BE2C (cell line): ENCODE data around the gene HS1BP3.

Experiments
- DNase-seq: peaks from one replicate; pipeline ENCODE4 v3.0.0-alpha.2; 2020
- H3K27me3 ChIP-seq: fragments of 250-450 bp; sonication (Bioruptor Pico); 2 replicates; pipeline ENCODE4 v1.5.1; 2020; ENCODE audit warnings: mild to moderate bottlenecking
- H3K36me3 ChIP-seq: fragments of 250-450 bp; sonication (Bioruptor Pico); 2 replicates; pipeline ENCODE4 v1.5.1; 2020; ENCODE audit warnings: mild to moderate bottlenecking
- H3K4me1 ChIP-seq: fragments of 250-450 bp; sonication (Bioruptor Pico); 2 replicates; pipeline ENCODE4 v1.5.1; 2020
- H3K4me3 ChIP-seq: 2 replicates; pipeline ENCODE4 v1.5.1; 2011; ENCODE audit warnings: low read depth, low read length
- H3K9me3 ChIP-seq: fragments of 250-450 bp; sonication (Bioruptor Pico); 2 replicates; pipeline ENCODE4 v1.5.1; 2020
- CTCF ChIP-seq: IDR thresholded peaks from 2 replicates; pipeline ENCODE4 v1.5.1; 2012; ENCODE audit warnings: mild to moderate bottlenecking, low read depth, low read length

Gene HS1BP3

GRCh38 chr2:20597860-20598183, 53.1 kb downstream of the HS1BP3 start:
- DNase-seq = no peak
- H3K4me1 ChIP-seq = peaks cover 28% of the 10 kb centered on the region
- no peak overlapping the region for H3K4me3 ChIP-seq
- H3K9me3 ChIP-seq = no peaks in the 10 kb centered on the region
- no peak for TF ChIP-seq CTCF
- no peaks in the 10 kb centered on the region for H3K27me3 ChIP-seq
- H3K36me3 ChIP-seq = no peaks in the 10 kb centered on the region

- no peak overlapping the region for H3K4me3 ChIP-seq
- TF ChIP-seq CTCF = no peak
- no peaks in the 10 kb centered on the region for H3K9me3 ChIP-seq
- peaks cover 28% of the 10 kb centered on the region for H3K4me1 ChIP-seq
- DNase-seq = no peak
- no peaks in the 10 kb centered on the region for H3K27me3 ChIP-seq
- H3K36me3 ChIP-seq = no peaks in the 10 kb centered on the region
Measured at GRCh38 chr2:20596973-20597859, 53.7 kb downstream of the HS1BP3 start.

GRCh38 chr2:20596193-20596972, 54.5 kb downstream of the HS1BP3 start:
- no peak for TF ChIP-seq CTCF
- no peaks in the 10 kb centered on the region for H3K36me3 ChIP-seq
- no peaks in the 10 kb centered on the region for H3K27me3 ChIP-seq
- H3K9me3 ChIP-seq = no peaks in the 10 kb centered on the region
- peaks cover 27% of the 10 kb centered on the region for H3K4me1 ChIP-seq
- no peak for DNase-seq
- no peak overlapping the region for H3K4me3 ChIP-seq

- Histone ChIP-seq H3K27me3 (no peaks in the 10 kb centered on the region), H3K4me3 (no peak overlapping the region), H3K9me3 (no peaks in the 10 kb centered on the region), H3K4me1 (peaks cover 27% of the 10 kb centered on the region), H3K36me3 (no peaks in the 10 kb centered on the region)
- no peak for DNase-seq
- no peak for TF ChIP-seq CTCF
Measured at GRCh38 chr2:20595439-20596192, 55.3 kb downstream of the HS1BP3 start.

- no peak for TF ChIP-seq CTCF
- Histone ChIP-seq H3K4me1 (peaks cover 25% of the 10 kb centered on the region), H3K9me3 (no peaks in the 10 kb centered on the region), H3K36me3 (no peaks in the 10 kb centered on the region), H3K4me3 (no peak overlapping the region), H3K27me3 (no peaks in the 10 kb centered on the region)
- DNase-seq = no peak
Measured at GRCh38 chr2:20594957-20595356, 55.9 kb downstream of the HS1BP3 start.
